Neural cell (in vitro differentiated cells): ENCODE measurements around the gene HHIPL1. TPM values are rescaled to one million over a fixed set of nuclear protein-coding genes. Genes with fewer than 3 reads are reported as not detected.

Source experiments
- H2AFZ ChIP-seq: fragments of 200-600, 300-800 bp; sonication (generic), shearing (Covaris generic); 2 replicates; pipeline ENCODE4 v1.6.0; 2014; ENCODE audit warnings: low read depth, mild to moderate bottlenecking, antibody characterized with exemption, low read length, moderate library complexity
- H3F3A ChIP-seq: fragments of 200-600 bp; shearing (Covaris generic); 2 replicates; pipeline ENCODE4 v1.6.1; 2016; ENCODE audit warnings: mild to moderate bottlenecking, moderate library complexity, mixed read lengths, antibody characterized with exemption, low read length; ENCODE audit not compliant: insufficient read depth, poor library complexity, severe bottlenecking
- H3K27ac ChIP-seq: fragments of 200-600, 300-800 bp; sonication (generic), shearing (Covaris generic); 2 replicates; pipeline ENCODE4 v1.5.1; 2014; ENCODE audit warnings: mild to moderate bottlenecking, low read length, moderate library complexity
- H3K27me3 ChIP-seq: fragments of 300-800, 200-600 bp; sonication (generic), shearing (Covaris generic); 2 replicates; pipeline ENCODE4 v1.6.0; 2014; ENCODE audit warnings: mild to moderate bottlenecking, low read depth, low read length, moderate library complexity; ENCODE audit not compliant: insufficient read depth
- H3K36me3 ChIP-seq: fragments of 300-800, 200-600 bp; sonication (generic), shearing (Covaris generic); 2 replicates; pipeline ENCODE4 v1.5.1; 2014; ENCODE audit warnings: mild to moderate bottlenecking, antibody characterized with exemption, low read length, moderate library complexity; ENCODE audit not compliant: insufficient read depth
- H3K4me2 ChIP-seq: fragments of 300-800, 200-600 bp; sonication (generic), shearing (Covaris generic); 2 replicates; pipeline ENCODE4 v1.6.0; 2014; ENCODE audit warnings: mild to moderate bottlenecking, low read length
- H3K4me3 ChIP-seq: fragments of 300-800, 200-600 bp; sonication (generic), shearing (Covaris generic); 2 replicates; pipeline ENCODE4 v1.5.1; 2014; ENCODE audit warnings: mild to moderate bottlenecking, low read length, moderate library complexity
- H3K79me2 ChIP-seq: fragments of 200-600 bp; shearing (Covaris generic); replicated peaks from 2 replicates; pipeline ENCODE4 v1.6.0; 2014; ENCODE audit warnings: mild to moderate bottlenecking, low read length, moderate library complexity; ENCODE audit not compliant: insufficient read depth
- H3K9ac ChIP-seq: fragments of 300-800, 200-600 bp; sonication (generic), shearing (Covaris generic); 2 replicates; pipeline ENCODE4 v1.6.1; 2016; ENCODE audit warnings: mild to moderate bottlenecking, low read length, mixed read lengths
- H3K9me2 ChIP-seq: fragments of 200-600 bp; shearing (Covaris generic); 2 replicates; pipeline ENCODE4 v1.6.1; 2016; ENCODE audit warnings: mild to moderate bottlenecking, low read length, mixed read lengths; ENCODE audit not compliant: insufficient read depth
- H3K9me3 ChIP-seq: fragments of 200-600, 300-800 bp; sonication (generic), shearing (Covaris generic); 2 replicates; pipeline ENCODE4 v1.6.1; 2016; ENCODE audit warnings: mild to moderate bottlenecking, mixed run types, low read length, moderate library complexity, mixed read lengths
- H4K20me1 ChIP-seq: fragments of 200-600 bp; shearing (Covaris generic); 2 replicates; pipeline ENCODE4 v1.6.1; 2016; ENCODE audit warnings: mild to moderate bottlenecking, mixed run types; ENCODE audit not compliant: insufficient read depth
- EP300 ChIP-seq: fragments of 450-650 bp; conservative IDR thresholded peaks from 2 replicates; pipeline ENCODE4 v1.6.1; 2014; ENCODE audit warnings: antibody characterized with exemption, mild to moderate bottlenecking, moderate library complexity; ENCODE audit not compliant: poor library complexity, severe bottlenecking
- EZH2 ChIP-seq: fragments of 200-600, 300-800 bp; shearing (Covaris generic), sonication (generic); IDR thresholded peaks from 2 replicates; pipeline ENCODE4 v1.6.1; 2014; ENCODE audit warnings: antibody characterized with exemption, low read length, borderline replicate concordance, mild to moderate bottlenecking; ENCODE audit not compliant: insufficient read depth, poor library complexity, severe bottlenecking
- MXI1 ChIP-seq: fragments of 450-650 bp; conservative IDR thresholded peaks from 2 replicates; pipeline ENCODE4 v1.6.1; 2014; ENCODE audit warnings: antibody characterized with exemption, mild to moderate bottlenecking; ENCODE audit not compliant: poor library complexity, severe bottlenecking
- POLR2AphosphoS5 ChIP-seq: IDR thresholded peaks from 2 replicates; pipeline ENCODE4 v1.6.1; 2012
- RAD21 ChIP-seq: fragments of 450-650 bp; conservative IDR thresholded peaks from 2 replicates; pipeline ENCODE4 v1.6.1; 2014; ENCODE audit warnings: antibody characterized with exemption, mild to moderate bottlenecking, moderate library complexity
- SMC3 ChIP-seq: fragments of 450-650 bp; conservative IDR thresholded peaks from 2 replicates; pipeline ENCODE4 v1.6.1; 2014; ENCODE audit warnings: antibody characterized with exemption, mild to moderate bottlenecking, moderate library complexity; ENCODE audit not compliant: poor library complexity
- TAF1 ChIP-seq: IDR thresholded peaks from 2 replicates; pipeline ENCODE4 v1.6.1; 2012; ENCODE audit warnings: low read depth
- polyA plus RNA-seq: library from polyadenylated mRNA; depleted of rRNA; stranded (reverse); fragments of >200 nt; gene quantifications from 2 replicates; pipeline ENCODE4 v1.2.3, GENCODE V29; 2014
- TF ChIP-seq, protein P1 (sequence below): fragments of 450-650 bp; IDR thresholded peaks from 2 replicates; pipeline ENCODE4 v1.5.1; 2014; ENCODE audit warnings: antibody characterized with exemption, mild to moderate bottlenecking, moderate library complexity; ENCODE audit not compliant: poor library complexity, severe bottlenecking
- TF ChIP-seq, protein P2 (sequence below): IDR thresholded peaks from 2 replicates; pipeline ENCODE4 v1.6.1; 2012; ENCODE audit warnings: borderline replicate concordance

The HHIPL1 gene
- polyA plus RNA-seq, 1 donor from 2014 or later: 0.47 TPM

DNA sequence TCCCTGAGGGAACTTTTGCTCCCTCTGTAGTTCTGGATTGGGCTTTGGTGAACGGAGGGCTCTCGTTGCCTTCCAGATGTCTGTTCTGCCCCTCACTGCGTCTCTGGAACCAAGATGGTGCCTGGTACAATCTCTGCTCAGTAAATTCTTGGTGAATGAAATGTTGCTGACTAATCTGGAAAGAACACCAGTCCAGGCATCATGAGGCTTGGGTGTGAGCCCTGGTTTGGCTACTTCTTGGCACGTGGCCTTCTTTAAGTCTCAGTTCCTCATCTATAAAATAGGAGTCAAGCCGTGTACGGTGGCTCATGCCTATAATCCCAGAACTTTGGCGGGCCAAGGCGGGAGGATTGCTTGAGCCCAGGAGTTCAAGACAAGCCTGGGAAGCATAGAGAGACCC is 4.3 kb downstream of the HHIPL1 start:
- H2AFZ ChIP-seq: no peak overlapping the region

DNA sequence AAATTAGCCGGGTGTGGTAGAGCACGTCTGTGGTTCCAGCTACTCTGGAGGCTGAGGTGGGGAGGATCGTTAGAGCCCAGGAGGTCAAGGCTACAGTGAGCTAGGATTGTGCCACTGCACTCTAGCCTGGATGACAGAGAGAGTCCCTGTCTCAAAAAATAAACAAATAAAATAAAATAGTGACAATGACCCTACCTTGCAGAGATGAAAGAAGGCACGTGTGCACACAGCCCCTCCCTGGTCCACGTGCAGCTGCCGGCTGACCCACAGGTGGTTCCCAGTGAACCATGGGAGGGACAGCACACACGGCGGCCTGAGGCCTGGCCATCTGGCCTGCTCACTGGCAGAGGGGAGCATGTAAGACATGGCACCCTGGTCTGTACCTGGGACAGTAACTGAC is 4.7 kb downstream of the HHIPL1 start:
- Histone ChIP-seq H3K27me3 (peaks cover 11% of the 10 kb centered on the region), H3K9me2 (no peaks in the 10 kb centered on the region), H3K79me2 (no peaks in the 10 kb centered on the region), H4K20me1 (no peaks in the 10 kb centered on the region), H3K27ac (no peak overlapping the region), H2AFZ (no peak overlapping the region), H3K4me2 (no peak overlapping the region), H3F3A (no peaks in the 10 kb centered on the region), H3K9me3 (no peaks in the 10 kb centered on the region), H3K4me3 (no peak overlapping the region), H3K9ac (no peak overlapping the region), H3K36me3 (no peaks in the 10 kb centered on the region)
- no peak for TF ChIP-seq RAD21
- TF ChIP-seq, protein P1, sequence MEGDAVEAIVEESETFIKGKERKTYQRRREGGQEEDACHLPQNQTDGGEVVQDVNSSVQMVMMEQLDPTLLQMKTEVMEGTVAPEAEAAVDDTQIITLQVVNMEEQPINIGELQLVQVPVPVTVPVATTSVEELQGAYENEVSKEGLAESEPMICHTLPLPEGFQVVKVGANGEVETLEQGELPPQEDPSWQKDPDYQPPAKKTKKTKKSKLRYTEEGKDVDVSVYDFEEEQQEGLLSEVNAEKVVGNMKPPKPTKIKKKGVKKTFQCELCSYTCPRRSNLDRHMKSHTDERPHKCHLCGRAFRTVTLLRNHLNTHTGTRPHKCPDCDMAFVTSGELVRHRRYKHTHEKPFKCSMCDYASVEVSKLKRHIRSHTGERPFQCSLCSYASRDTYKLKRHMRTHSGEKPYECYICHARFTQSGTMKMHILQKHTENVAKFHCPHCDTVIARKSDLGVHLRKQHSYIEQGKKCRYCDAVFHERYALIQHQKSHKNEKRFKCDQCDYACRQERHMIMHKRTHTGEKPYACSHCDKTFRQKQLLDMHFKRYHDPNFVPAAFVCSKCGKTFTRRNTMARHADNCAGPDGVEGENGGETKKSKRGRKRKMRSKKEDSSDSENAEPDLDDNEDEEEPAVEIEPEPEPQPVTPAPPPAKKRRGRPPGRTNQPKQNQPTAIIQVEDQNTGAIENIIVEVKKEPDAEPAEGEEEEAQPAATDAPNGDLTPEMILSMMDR: no peak
- no peak for TF ChIP-seq MXI1
- no peak for TF ChIP-seq EP300
- no peak for TF ChIP-seq POLR2AphosphoS5
- TF ChIP-seq, protein P2, sequence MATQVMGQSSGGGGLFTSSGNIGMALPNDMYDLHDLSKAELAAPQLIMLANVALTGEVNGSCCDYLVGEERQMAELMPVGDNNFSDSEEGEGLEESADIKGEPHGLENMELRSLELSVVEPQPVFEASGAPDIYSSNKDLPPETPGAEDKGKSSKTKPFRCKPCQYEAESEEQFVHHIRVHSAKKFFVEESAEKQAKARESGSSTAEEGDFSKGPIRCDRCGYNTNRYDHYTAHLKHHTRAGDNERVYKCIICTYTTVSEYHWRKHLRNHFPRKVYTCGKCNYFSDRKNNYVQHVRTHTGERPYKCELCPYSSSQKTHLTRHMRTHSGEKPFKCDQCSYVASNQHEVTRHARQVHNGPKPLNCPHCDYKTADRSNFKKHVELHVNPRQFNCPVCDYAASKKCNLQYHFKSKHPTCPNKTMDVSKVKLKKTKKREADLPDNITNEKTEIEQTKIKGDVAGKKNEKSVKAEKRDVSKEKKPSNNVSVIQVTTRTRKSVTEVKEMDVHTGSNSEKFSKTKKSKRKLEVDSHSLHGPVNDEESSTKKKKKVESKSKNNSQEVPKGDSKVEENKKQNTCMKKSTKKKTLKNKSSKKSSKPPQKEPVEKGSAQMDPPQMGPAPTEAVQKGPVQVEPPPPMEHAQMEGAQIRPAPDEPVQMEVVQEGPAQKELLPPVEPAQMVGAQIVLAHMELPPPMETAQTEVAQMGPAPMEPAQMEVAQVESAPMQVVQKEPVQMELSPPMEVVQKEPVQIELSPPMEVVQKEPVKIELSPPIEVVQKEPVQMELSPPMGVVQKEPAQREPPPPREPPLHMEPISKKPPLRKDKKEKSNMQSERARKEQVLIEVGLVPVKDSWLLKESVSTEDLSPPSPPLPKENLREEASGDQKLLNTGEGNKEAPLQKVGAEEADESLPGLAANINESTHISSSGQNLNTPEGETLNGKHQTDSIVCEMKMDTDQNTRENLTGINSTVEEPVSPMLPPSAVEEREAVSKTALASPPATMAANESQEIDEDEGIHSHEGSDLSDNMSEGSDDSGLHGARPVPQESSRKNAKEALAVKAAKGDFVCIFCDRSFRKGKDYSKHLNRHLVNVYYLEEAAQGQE: no peak
- TF ChIP-seq SMC3: no peak
- no peak for TF ChIP-seq TAF1
- TF ChIP-seq EZH2: no peak

More for the DNA sequence above, 4.3 kb downstream of the HHIPL1 start:
- TF ChIP-seq MXI1 (no peak), POLR2AphosphoS5 (no peak), EP300 (no peak), RAD21 (no peak)
- TF ChIP-seq, protein P1: no peak
- TF ChIP-seq, protein P2: no peak
- Histone ChIP-seq H3F3A (no peaks in the 10 kb centered on the region), H3K9me2 (no peaks in the 10 kb centered on the region), H3K4me3 (no peak overlapping the region), H3K4me2 (no peak overlapping the region), H3K79me2 (no peaks in the 10 kb centered on the region), H3K27me3 (peaks cover 13% of the 10 kb centered on the region), H4K20me1 (no peaks in the 10 kb centered on the region), H3K9me3 (no peaks in the 10 kb centered on the region), H3K9ac (no peak overlapping the region), H3K36me3 (no peaks in the 10 kb centered on the region), H3K27ac (no peak overlapping the region)
